Mucosa of rectum (tissue), 2 donors: ENCODE measurements around the gene SSTR5.

Experiments used
- H3K27ac ChIP-seq, 2 donors: one replicate each; pipeline ENCODE4 v1.7.0; 2013; ENCODE audit warnings: inconsistent platforms in 2 of 2, low read depth in 2 of 2, low read length in 2 of 2
- H3K27me3 ChIP-seq, 2 donors: one replicate each; pipeline ENCODE4 v1.7.0; 2013; ENCODE audit warnings: low read length in 2 of 2; ENCODE audit not compliant: control insufficient read depth in 2 of 2, insufficient read depth in 2 of 2
- H3K36me3 ChIP-seq, 2 donors: one replicate each; pipeline ENCODE4 v1.7.0; 2013; ENCODE audit warnings: low read length in 2 of 2; ENCODE audit not compliant: control insufficient read depth in 2 of 2, insufficient read depth in 2 of 2
- H3K4me1 ChIP-seq, 2 donors: one replicate each; pipeline ENCODE4 v1.7.0; 2013; ENCODE audit warnings: low read length in 2 of 2, mild to moderate bottlenecking in 1 of 2; ENCODE audit not compliant: control insufficient read depth in 2 of 2, insufficient read depth in 2 of 2
- H3K4me3 ChIP-seq, 2 donors: one replicate each; pipeline ENCODE4 v1.7.0; 2013; ENCODE audit warnings: low read length in 2 of 2
- H3K9ac ChIP-seq, 2 donors: one replicate each; pipeline ENCODE4 v1.7.0; 2013; ENCODE audit warnings: low read length in 2 of 2, low read depth in 1 of 2, mild to moderate bottlenecking in 1 of 2
- H3K9me3 ChIP-seq, 2 donors: one replicate each; pipeline ENCODE4 v1.7.0; 2013; ENCODE audit warnings: low read length in 2 of 2; ENCODE audit not compliant: control insufficient read depth in 2 of 2
- donor health status: healthy.
- donor health status: Normal muscosa, but diverticular disease.

Gene SSTR5

GRCh38 chr16:1109648-1110047, 37.1 kb downstream of the SSTR5 start:
- Histone ChIP-seq H3K9ac (no peak overlapping the region), H3K27me3 (peaks cover 7 to 25% of the 10 kb centered on the region in 2 donors)

GRCh38 chr16:1112506-1113184, 40.1 kb downstream of the SSTR5 start:
- Histone ChIP-seq H3K27me3 (peaks cover 7 to 23% of the 10 kb centered on the region in 2 donors), H3K36me3 (no peaks in the 10 kb centered on the region)

More at GRCh38 chr16:1109648-1110047, 37.1 kb downstream of the SSTR5 start:
- no peak overlapping the region for H3K27ac ChIP-seq
- H3K36me3 ChIP-seq, result no peaks in the 10 kb centered on the region
- peaks cover 0 to 3% of the 10 kb centered on the region in 2 donors for H3K4me1 ChIP-seq
- H3K9me3 ChIP-seq, result no peaks in the 10 kb centered on the region
- H3K4me3 ChIP-seq, result no peak overlapping the region

GRCh38 chr16:1113489-1113888, 40.9 kb downstream of the SSTR5 start:
- no peak overlapping the region for H3K27ac ChIP-seq
- no peak overlapping the region for H3K9ac ChIP-seq
- H3K4me3 ChIP-seq, result no peak overlapping the region
- H3K36me3 ChIP-seq, result no peaks in the 10 kb centered on the region
- no peaks in the 10 kb centered on the region for H3K9me3 ChIP-seq
- H3K27me3 ChIP-seq, result peaks cover 7 to 18% of the 10 kb centered on the region in 2 donors
- peaks cover 0 to 3% of the 10 kb centered on the region in 2 donors for H3K4me1 ChIP-seq

More at GRCh38 chr16:1112506-1113184, 40.1 kb downstream of the SSTR5 start:
- H3K9ac ChIP-seq, result no peak overlapping the region
- no peak overlapping the region for H3K4me3 ChIP-seq
- H3K9me3 ChIP-seq, result no peaks in the 10 kb centered on the region
- H3K27ac ChIP-seq, result no peak overlapping the region
- peaks cover 0 to 3% of the 10 kb centered on the region in 2 donors for H3K4me1 ChIP-seq

GRCh38 chr16:1113889-1114526, 41.5 kb downstream of the SSTR5 start:
- Histone ChIP-seq H3K9ac (no peak overlapping the region), H3K9me3 (no peaks in the 10 kb centered on the region), H3K4me3 (no peak overlapping the region), H3K27ac (no peak overlapping the region), H3K27me3 (peaks cover 3 to 13% of the 10 kb centered on the region in 2 donors), H3K4me1 (peaks cover 0 to 3% of the 10 kb centered on the region in 2 donors), H3K36me3 (no peaks in the 10 kb centered on the region)

- Histone ChIP-seq H3K9ac (no peak overlapping the region), H3K4me1 (no peaks in the 10 kb centered on the region), H3K36me3 (no peaks in the 10 kb centered on the region), H3K27me3 (peaks cover 0 to under 1% of the 10 kb centered on the region in 2 donors), H3K4me3 (no peak overlapping the region), H3K9me3 (no peaks in the 10 kb centered on the region), H3K27ac (no peak overlapping the region)
Observed at GRCh38 chr16:1116693-1117077, 44.1 kb downstream of the SSTR5 start.

- Histone ChIP-seq H3K36me3 (no peaks in the 10 kb centered on the region), H3K4me3 (no peak overlapping the region), H3K27ac (no peak overlapping the region), H3K9me3 (no peaks in the 10 kb centered on the region), H3K4me1 (no peaks in the 10 kb centered on the region), H3K27me3 (no peaks in the 10 kb centered on the region), H3K9ac (no peak overlapping the region)
Observed at GRCh38 chr16:1117176-1117900, 44.8 kb downstream of the SSTR5 start.

- no peaks in the 10 kb centered on the region for H3K4me1 ChIP-seq
- H3K9me3 ChIP-seq, result no peaks in the 10 kb centered on the region
- H3K27me3 ChIP-seq, result no peaks in the 10 kb centered on the region
- H3K4me3 ChIP-seq, result no peak overlapping the region
- H3K36me3 ChIP-seq, result no peaks in the 10 kb centered on the region
- H3K27ac ChIP-seq, result no peak overlapping the region
- H3K9ac ChIP-seq, result no peak overlapping the region
Observed at GRCh38 chr16:1117926-1118325, 45.4 kb downstream of the SSTR5 start.

- Histone ChIP-seq H3K27me3 (no peaks in the 10 kb centered on the region), H3K4me3 (no peak overlapping the region), H3K9ac (no peak overlapping the region), H3K27ac (no peak overlapping the region), H3K9me3 (no peaks in the 10 kb centered on the region), H3K36me3 (no peaks in the 10 kb centered on the region), H3K4me1 (no peaks in the 10 kb centered on the region)
Observed at GRCh38 chr16:1119129-1119528, 46.6 kb downstream of the SSTR5 start.

- Histone ChIP-seq H3K27me3 (no peaks in the 10 kb centered on the region), H3K9me3 (no peaks in the 10 kb centered on the region), H3K4me1 (no peaks in the 10 kb centered on the region), H3K4me3 (no peak overlapping the region), H3K27ac (no peak overlapping the region), H3K9ac (no peak overlapping the region), H3K36me3 (no peaks in the 10 kb centered on the region)
Observed at GRCh38 chr16:1119766-1120576, 47.4 kb downstream of the SSTR5 start.
